ENCODE measurements around the gene TNRC6A. TPM values are rescaled to one million over a fixed set of nuclear protein-coding genes. Genes with fewer than 3 reads are reported as not detected.
"Not testable (repeated sequence)": the region's sequence is repeated elsewhere in the genome, so short reads cannot be mapped to it uniquely, and the experiment has no call there.

The TNRC6A gene
- total RNA-seq, 1 donor from 2014 or later: 46.5 TPM

- Histone ChIP-seq H3K9me3 (no peaks in the 10 kb centered on the region), H3K27me3 (no peaks in the 10 kb centered on the region), H3K4me3 (no peak overlapping the region), H3K36me3 (no peaks in the 10 kb centered on the region), H3K4me1 (peaks cover 81% of the 10 kb centered on the region), H3K27ac (no peak overlapping the region)
- DNase-seq (no peak), ATAC-seq (no peak)
- no peak for TF ChIP-seq CTCF (IDR thresholded peaks at IDR 0.05)
- intact Hi-C loops (cut with DNase I): no loop called here
Observed at GRCh38 chr16:24745791-24746190, 16.3 kb downstream of the TNRC6A start.

- H3K4me1 ChIP-seq: peaks cover 65% of the 10 kb centered on the region
- H3K9me3 ChIP-seq: no peaks in the 10 kb centered on the region
- H3K27ac ChIP-seq: no peak overlapping the region
- no peak for ATAC-seq
- H3K4me3 ChIP-seq: no peak overlapping the region
- no peaks in the 10 kb centered on the region for H3K27me3 ChIP-seq
- no peak for DNase-seq
- intact Hi-C loops (cut with DNase I): no loop called here
- TF ChIP-seq CTCF (IDR thresholded peaks at IDR 0.05): no peak
- no peaks in the 10 kb centered on the region for H3K36me3 ChIP-seq
Observed at GRCh38 chr16:24747441-24747840, 18.0 kb downstream of the TNRC6A start.

GRCh38 chr16:24748242-24748641 lies 18.8 kb downstream of the TNRC6A start:
- no peaks in the 10 kb centered on the region for H3K36me3 ChIP-seq
- H3K4me1 ChIP-seq: peaks cover 67% of the 10 kb centered on the region
- intact Hi-C loops (cut with DNase I): no loop called here
- DNase-seq (no peak), ATAC-seq (peak; percentile 96)
- TF ChIP-seq CTCF (IDR thresholded peaks at IDR 0.05): no peak
- H3K27me3 ChIP-seq: no peaks in the 10 kb centered on the region
- H3K4me3 ChIP-seq: no peak overlapping the region
- peak overlapping the region; percentile 38 for H3K27ac ChIP-seq
- H3K9me3 ChIP-seq: no peaks in the 10 kb centered on the region

DNA sequence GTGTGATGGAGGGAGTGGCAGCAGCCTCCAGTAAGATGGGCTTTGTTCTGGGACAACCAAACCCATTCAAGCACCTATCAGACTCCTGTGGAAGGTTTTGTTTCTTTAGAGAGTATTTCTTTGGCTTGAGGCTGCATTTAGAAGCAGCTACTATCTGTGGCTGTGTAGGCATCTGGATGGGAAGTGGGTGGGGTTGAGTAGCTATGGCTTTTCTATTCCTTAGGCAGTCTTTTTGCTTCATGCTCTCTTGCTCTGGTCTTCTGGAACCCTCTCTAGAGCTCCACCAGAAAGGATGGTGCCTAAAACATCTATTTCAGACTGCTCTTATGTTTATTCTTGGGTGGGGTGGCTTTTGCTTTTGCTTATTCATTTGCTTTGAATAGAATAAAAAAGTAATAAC lies 19.9 kb downstream of the TNRC6A start:
- H3K36me3 ChIP-seq: no peaks in the 10 kb centered on the region
- H3K9me3 ChIP-seq: no peaks in the 10 kb centered on the region
- DNase-seq (no peak), ATAC-seq (no peak)
- no peak for TF ChIP-seq CTCF (IDR thresholded peaks at IDR 0.05)
- H3K27me3 ChIP-seq: no peaks in the 10 kb centered on the region
- peaks cover 60% of the 10 kb centered on the region for H3K4me1 ChIP-seq
- no peak overlapping the region for H3K27ac ChIP-seq
- H3K4me3 ChIP-seq: no peak overlapping the region
- intact Hi-C loops (cut with DNase I): no loop called here

GRCh38 chr16:24749872-24750271 lies 20.4 kb downstream of the TNRC6A start:
- ATAC-seq; H3K9me3 ChIP-seq; H3K27ac ChIP-seq; intact Hi-C loops (cut with DNase I); DNase-seq; H3K27me3 ChIP-seq; H3K36me3 ChIP-seq; H3K4me3 ChIP-seq: not testable (repeated sequence)
- peaks cover 56% of the 10 kb centered on the region for H3K4me1 ChIP-seq

- TF ChIP-seq CTCF (IDR thresholded peaks at IDR 0.05): no peak
- intact Hi-C loops (cut with DNase I): no loop called here
- peaks cover 27% of the 10 kb centered on the region for H3K4me1 ChIP-seq
- H3K27me3 ChIP-seq: no peaks in the 10 kb centered on the region
- no peak for DNase-seq
- no peak overlapping the region for H3K27ac ChIP-seq
- no peak for ATAC-seq
- no peaks in the 10 kb centered on the region for H3K9me3 ChIP-seq
- no peak overlapping the region for H3K4me3 ChIP-seq
- no peaks in the 10 kb centered on the region for H3K36me3 ChIP-seq
Observed at GRCh38 chr16:24753000-24753399, 23.5 kb downstream of the TNRC6A start.
